Stimulated activated naive CD8-positive, alpha-beta T cell treated with anti-CD3 and anti-CD28 coated beads, Interleukin-15, Interleukin-2, amounts not matched to agents 100 ng/mL and 50 ng/mL, for 24 hours (primary cell): ENCODE results near the gene CBFA2T2.
"Not testable (repeated sequence)": the region's sequence is repeated elsewhere in the genome, so short reads cannot be mapped to it uniquely, and the experiment has no call there.

ENCODE experiments used
- H3K27ac Mint-ChIP-seq: one replicate; pipeline ENCODE4 v1.8.0; 2021; ENCODE audit warnings: mild to moderate bottlenecking, mixed read lengths
- H3K27me3 Mint-ChIP-seq: one replicate; pipeline ENCODE4 v1.8.0; 2021; ENCODE audit warnings: mixed read lengths
- H3K36me3 Mint-ChIP-seq: one replicate; pipeline ENCODE4 v1.8.0; 2021; ENCODE audit warnings: low read depth, mixed read lengths
- H3K4me1 Mint-ChIP-seq: one replicate; pipeline ENCODE4 v1.8.0; 2021; ENCODE audit warnings: low read depth, mixed read lengths
- H3K4me3 Mint-ChIP-seq: one replicate; pipeline ENCODE4 v1.8.0; 2021; ENCODE audit warnings: mild to moderate bottlenecking, mixed read lengths
- H3K9me3 Mint-ChIP-seq: one replicate; pipeline ENCODE4 v1.8.0; 2021; ENCODE audit warnings: mixed read lengths

Gene CBFA2T2

GRCh38 chr20:33686100-33686983, 196.4 kb downstream of the CBFA2T2 start, which contains the start of gene E2F1:
Gene E2F1, minus strand, starts transcription at chr20:33686385. Its CDS starts 121 bp downstream, at chr20:33686264.
- no peaks in the 10 kb centered on the region for H3K27me3 Mint-ChIP-seq
- H3K4me1 Mint-ChIP-seq = peaks cover 81% of the 10 kb centered on the region
- H3K27ac Mint-ChIP-seq = peak within 1 kb of the TSS; percentile 92
- H3K9me3 Mint-ChIP-seq = no peaks in the 10 kb centered on the region
- H3K36me3 Mint-ChIP-seq = peaks cover 10% of the 10 kb centered on the region
- H3K4me3 Mint-ChIP-seq = peak within 1 kb of the TSS; percentile 93

- peaks cover 10% of the 10 kb centered on the region for H3K36me3 Mint-ChIP-seq
- peak overlapping the region; percentile 67 for H3K4me3 Mint-ChIP-seq
- no peaks in the 10 kb centered on the region for H3K9me3 Mint-ChIP-seq
- H3K4me1 Mint-ChIP-seq = peaks cover 75% of the 10 kb centered on the region
- no peaks in the 10 kb centered on the region for H3K27me3 Mint-ChIP-seq
- peak overlapping the region; percentile 78 for H3K27ac Mint-ChIP-seq
These were observed 197.1 kb downstream of the CBFA2T2 start for GRCh38 chr20:33686984-33687366.

DNA sequence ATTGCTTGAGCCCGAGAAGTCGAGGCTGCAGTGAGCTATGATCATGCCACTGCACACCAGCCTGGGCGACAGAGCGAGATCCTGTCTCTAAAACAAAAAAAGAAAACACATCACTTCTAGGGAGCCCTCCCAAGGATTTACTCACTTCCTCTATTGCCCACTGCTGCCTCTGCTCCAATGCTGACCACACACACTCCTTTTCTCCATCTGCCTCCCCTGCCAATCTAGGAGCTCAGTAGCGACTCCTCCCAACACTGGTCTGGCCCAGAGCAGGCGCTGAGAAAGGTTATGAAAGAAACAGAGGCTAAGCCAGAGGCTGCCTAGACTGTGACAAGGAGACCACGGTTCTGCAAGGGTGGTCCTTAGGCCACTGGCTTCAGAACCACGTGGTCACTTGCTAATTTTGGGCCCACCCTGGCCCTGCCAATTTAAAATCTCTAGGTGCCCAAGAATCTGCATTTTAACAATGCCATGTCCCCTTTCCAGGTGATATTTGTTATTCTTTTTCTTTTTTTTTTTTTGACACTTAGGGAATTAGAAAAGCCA, 197.5 kb downstream of the CBFA2T2 start:
- H3K36me3 Mint-ChIP-seq = peaks cover 10% of the 10 kb centered on the region
- no peaks in the 10 kb centered on the region for H3K9me3 Mint-ChIP-seq
- H3K4me3 Mint-ChIP-seq = no peak overlapping the region
- H3K27me3 Mint-ChIP-seq = no peaks in the 10 kb centered on the region
- H3K4me1 Mint-ChIP-seq = peaks cover 70% of the 10 kb centered on the region
- H3K27ac Mint-ChIP-seq = no peak overlapping the region

GRCh38 chr20:33687993-33688937, 198.4 kb downstream of the CBFA2T2 start:
- peaks cover 64% of the 10 kb centered on the region for H3K4me1 Mint-ChIP-seq

DNA sequence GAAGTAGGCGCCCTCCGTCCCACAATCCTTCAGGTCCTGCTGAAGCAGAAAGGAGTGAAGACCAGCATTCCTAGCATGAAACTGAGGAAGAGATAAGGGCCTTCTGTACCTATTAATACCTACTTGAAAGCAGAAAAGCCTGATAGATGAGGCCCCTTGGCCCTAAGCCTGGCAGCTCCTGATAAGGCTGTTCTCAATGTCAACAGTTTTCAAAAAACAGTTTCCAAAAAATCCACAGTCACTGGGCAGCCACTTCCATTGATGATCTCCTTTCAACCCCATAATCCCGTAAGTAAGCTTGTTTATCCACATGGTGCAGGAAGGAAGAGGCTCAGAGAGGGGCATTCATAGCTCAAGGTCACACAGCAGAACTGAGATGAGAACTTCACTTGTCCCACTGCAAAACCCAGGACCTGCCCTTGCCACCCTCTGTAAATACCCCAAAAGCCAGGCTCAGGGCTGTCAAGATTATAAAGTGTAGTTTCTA, 199.1 kb downstream of the CBFA2T2 start:
- Mint-ChIP-seq H3K4me3 (no peak overlapping the region), H3K27ac (peak overlapping the region; percentile 52), H3K36me3 (peaks cover 10% of the 10 kb centered on the region), H3K4me1 (peaks cover 62% of the 10 kb centered on the region), H3K27me3 (no peaks in the 10 kb centered on the region), H3K9me3 (no peaks in the 10 kb centered on the region)

More at GRCh38 chr20:33687993-33688937, 198.4 kb downstream of the CBFA2T2 start:
- H3K36me3 Mint-ChIP-seq = peaks cover 10% of the 10 kb centered on the region
- no peaks in the 10 kb centered on the region for H3K9me3 Mint-ChIP-seq
- peak overlapping the region; percentile 72 for H3K27ac Mint-ChIP-seq
- peak overlapping the region; percentile 49 for H3K4me3 Mint-ChIP-seq
- no peaks in the 10 kb centered on the region for H3K27me3 Mint-ChIP-seq

DNA sequence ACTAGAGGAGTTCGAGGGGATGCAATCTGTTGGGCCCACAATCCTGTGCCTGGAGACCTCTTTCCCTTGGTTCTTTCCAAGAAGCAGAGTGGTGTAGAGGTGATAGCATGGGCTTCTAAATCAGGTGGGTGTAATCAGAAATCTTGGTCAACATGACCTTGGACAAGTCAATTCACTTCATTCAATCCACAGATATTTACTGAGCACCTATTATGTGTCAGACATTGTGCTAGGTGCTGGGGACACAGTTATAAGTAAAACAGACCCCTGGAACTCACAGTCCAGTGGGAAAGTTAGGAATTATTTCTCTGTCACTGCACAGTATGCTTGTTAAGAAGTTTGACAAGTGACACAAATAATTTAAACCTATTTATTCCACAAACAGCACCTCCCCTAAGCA, 199.6 kb downstream of the CBFA2T2 start:
- Mint-ChIP-seq H3K27ac (peak overlapping the region; percentile 79), H3K27me3 (no peaks in the 10 kb centered on the region), H3K4me3 (peak overlapping the region; percentile 75), H3K36me3 (peaks cover 10% of the 10 kb centered on the region), H3K4me1 (peaks cover 57% of the 10 kb centered on the region), H3K9me3 (no peaks in the 10 kb centered on the region)

DNA sequence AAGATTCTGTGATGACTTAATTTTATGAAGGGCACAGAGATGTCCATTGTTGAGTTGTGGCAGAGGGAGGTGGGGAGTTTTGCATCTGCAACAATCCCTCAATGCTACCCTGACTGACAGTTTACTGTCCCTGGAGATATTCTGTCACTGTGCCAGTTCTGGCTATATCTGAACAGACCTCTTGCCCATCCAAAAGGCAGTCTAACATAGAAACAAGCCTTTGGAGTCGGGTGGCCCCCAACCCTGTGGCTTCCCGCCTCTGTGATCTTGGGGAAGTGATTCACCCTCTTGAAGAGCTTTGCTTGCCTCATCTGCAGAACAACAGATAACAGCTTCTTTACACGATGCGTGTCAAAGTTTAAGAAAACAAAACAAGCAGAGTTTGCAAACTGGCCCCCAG, 200.1 kb downstream of the CBFA2T2 start:
- Mint-ChIP-seq H3K4me1 (peaks cover 52% of the 10 kb centered on the region), H3K9me3 (no peaks in the 10 kb centered on the region), H3K4me3 (peak overlapping the region; percentile 75), H3K36me3 (peaks cover 5% of the 10 kb centered on the region), H3K27me3 (no peaks in the 10 kb centered on the region), H3K27ac (peak overlapping the region; percentile 79)

DNA sequence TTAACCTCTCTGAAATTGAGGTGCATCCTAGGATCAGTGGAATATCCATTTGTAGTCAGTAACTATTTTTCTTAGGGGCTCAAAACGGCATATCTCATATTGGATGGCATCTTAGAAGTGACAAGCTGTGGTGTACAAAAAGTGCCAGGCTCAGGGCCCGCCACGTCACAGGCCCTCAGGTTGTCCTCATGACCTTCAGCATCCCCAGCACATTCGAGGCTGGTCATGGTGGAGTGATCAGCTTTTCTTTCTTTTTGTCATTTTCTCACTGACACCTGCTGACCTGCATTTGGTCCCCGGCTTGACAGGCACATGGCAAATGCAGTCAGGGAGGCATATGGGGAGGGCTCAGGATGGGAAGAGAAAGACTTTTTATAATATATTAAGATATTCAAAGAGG, 203.4 kb downstream of the CBFA2T2 start:
- Mint-ChIP-seq H3K27ac (no peak overlapping the region), H3K4me1 (peaks cover 29% of the 10 kb centered on the region), H3K4me3 (no peak overlapping the region), H3K27me3 (no peaks in the 10 kb centered on the region), H3K36me3 (no peaks in the 10 kb centered on the region), H3K9me3 (no peaks in the 10 kb centered on the region)

GRCh38 chr20:33693741-33694638, 204.1 kb downstream of the CBFA2T2 start:
- H3K9me3 Mint-ChIP-seq = no peaks in the 10 kb centered on the region
- H3K4me1 Mint-ChIP-seq = peaks cover 22% of the 10 kb centered on the region
- H3K27me3 Mint-ChIP-seq = no peaks in the 10 kb centered on the region
- H3K27ac Mint-ChIP-seq = peak overlapping the region; percentile 55
- no peaks in the 10 kb centered on the region for H3K36me3 Mint-ChIP-seq
- no peak overlapping the region for H3K4me3 Mint-ChIP-seq

- Mint-ChIP-seq H3K27ac (peak overlapping the region; percentile 55), H3K9me3 (no peaks in the 10 kb centered on the region), H3K27me3 (no peaks in the 10 kb centered on the region), H3K36me3 (no peaks in the 10 kb centered on the region), H3K4me1 (peaks cover 15% of the 10 kb centered on the region), H3K4me3 (no peak overlapping the region)
These were observed 204.7 kb downstream of the CBFA2T2 start for GRCh38 chr20:33694639-33695012.

GRCh38 chr20:33696448-33696847, 206.6 kb downstream of the CBFA2T2 start:
- H3K36me3 Mint-ChIP-seq = no peaks in the 10 kb centered on the region
- H3K27ac Mint-ChIP-seq = no peak overlapping the region
- H3K4me3 Mint-ChIP-seq = no peak overlapping the region
- no peaks in the 10 kb centered on the region for H3K4me1 Mint-ChIP-seq
- no peaks in the 10 kb centered on the region for H3K9me3 Mint-ChIP-seq
- H3K27me3 Mint-ChIP-seq = no peaks in the 10 kb centered on the region

DNA sequence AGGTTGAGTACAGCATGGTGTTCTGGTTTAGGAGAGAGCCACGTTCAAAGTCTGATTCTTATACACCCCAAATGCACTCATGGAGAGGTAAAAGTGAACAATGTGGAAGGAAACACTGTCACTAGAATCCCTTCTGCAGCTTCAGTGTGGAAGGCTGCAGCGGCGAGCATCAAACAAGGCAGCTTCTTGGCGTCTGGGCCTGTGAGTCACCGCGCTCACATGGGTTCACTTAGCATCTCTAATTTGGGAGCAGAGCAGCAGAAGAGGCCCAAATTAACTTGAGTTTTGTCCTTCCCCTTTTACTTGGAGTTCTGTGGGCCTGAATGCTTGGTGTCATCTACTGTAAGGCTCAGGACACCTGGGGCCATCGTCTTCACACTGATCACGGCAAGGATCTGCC, 207.2 kb downstream of the CBFA2T2 start:
- Mint-ChIP-seq H3K4me3 (no peak overlapping the region), H3K27ac (no peak overlapping the region), H3K27me3 (no peaks in the 10 kb centered on the region), H3K9me3 (no peaks in the 10 kb centered on the region), H3K4me1 (no peaks in the 10 kb centered on the region), H3K36me3 (no peaks in the 10 kb centered on the region)

- not testable (repeated sequence) for H3K4me3 Mint-ChIP-seq, H3K4me1 Mint-ChIP-seq, H3K9me3 Mint-ChIP-seq, H3K27ac Mint-ChIP-seq, H3K27me3 Mint-ChIP-seq, H3K36me3 Mint-ChIP-seq
These were observed 209.1 kb downstream of the CBFA2T2 start for GRCh38 chr20:33698966-33699365.
